Esophagus muscularis mucosa (tissue), 4 donors: ENCODE data around the gene RFTN1.

Experiments used
- EP300 ChIP-seq: sonication (generic); formaldehyde crosslinking; IDR thresholded peaks from one replicate; pipeline ENCODE4 v1.6.1; 2017; ENCODE audit warnings: antibody characterized with exemption
- POLR2A ChIP-seq: fragments of 450-650 bp; IDR thresholded peaks from one replicate; pipeline ENCODE4 v1.6.1; 2017; ENCODE audit warnings: antibody characterized with exemption, moderate library complexity, mild to moderate bottlenecking, low read depth
- POLR2AphosphoS5 ChIP-seq, 2 donors: sonication (generic); formaldehyde crosslinking; IDR thresholded peaks; one replicate each; pipeline ENCODE4 v1.6.1; 2017; ENCODE audit warnings: antibody characterized with exemption in 2 of 2
- TF ChIP-seq, protein P1 (sequence below), 3 experiments: fragments of 200-600 bp in 2 of 3; fragments of 450-650 bp in 1 of 3; sonication (generic) in 2 of 3; IDR thresholded peaks; one replicate each; pipeline ENCODE4 v1.5.1; 2017 to 2019; ENCODE audit warnings: antibody characterized with exemption in 3 of 3, mild to moderate bottlenecking in 2 of 3, moderate library complexity in 1 of 3

GRCh38 chr3:16423298-16423697 is 90.2 kb downstream of the RFTN1 start:
- TF ChIP-seq, protein P1, sequence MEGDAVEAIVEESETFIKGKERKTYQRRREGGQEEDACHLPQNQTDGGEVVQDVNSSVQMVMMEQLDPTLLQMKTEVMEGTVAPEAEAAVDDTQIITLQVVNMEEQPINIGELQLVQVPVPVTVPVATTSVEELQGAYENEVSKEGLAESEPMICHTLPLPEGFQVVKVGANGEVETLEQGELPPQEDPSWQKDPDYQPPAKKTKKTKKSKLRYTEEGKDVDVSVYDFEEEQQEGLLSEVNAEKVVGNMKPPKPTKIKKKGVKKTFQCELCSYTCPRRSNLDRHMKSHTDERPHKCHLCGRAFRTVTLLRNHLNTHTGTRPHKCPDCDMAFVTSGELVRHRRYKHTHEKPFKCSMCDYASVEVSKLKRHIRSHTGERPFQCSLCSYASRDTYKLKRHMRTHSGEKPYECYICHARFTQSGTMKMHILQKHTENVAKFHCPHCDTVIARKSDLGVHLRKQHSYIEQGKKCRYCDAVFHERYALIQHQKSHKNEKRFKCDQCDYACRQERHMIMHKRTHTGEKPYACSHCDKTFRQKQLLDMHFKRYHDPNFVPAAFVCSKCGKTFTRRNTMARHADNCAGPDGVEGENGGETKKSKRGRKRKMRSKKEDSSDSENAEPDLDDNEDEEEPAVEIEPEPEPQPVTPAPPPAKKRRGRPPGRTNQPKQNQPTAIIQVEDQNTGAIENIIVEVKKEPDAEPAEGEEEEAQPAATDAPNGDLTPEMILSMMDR (IDR thresholded peaks at IDR 0.05) = no peak
- TF ChIP-seq POLR2A (no peak), EP300 (no peak), POLR2AphosphoS5 (IDR thresholded peaks at IDR 0.05) (no peak)
